GM19239 (cell line): Measurements from ENCODE around the gene SLC25A12.
"Not testable (repeated sequence)": the region's sequence is repeated elsewhere in the genome, so short reads cannot be mapped to it uniquely, and the experiment has no call there.

Source experiments
- DNase-seq: peaks from one replicate; pipeline ENCODE4 v3.0.0; 2011; ENCODE audit warnings: low spot score; ENCODE audit not compliant: insufficient read length
- FAIRE-seq: peaks from 2 replicates; lab custom pipeline; 2011; peaks lifted over from hg19 to GRCh38; lab: Jason Lieb, UNC

Gene SLC25A12, protein sequence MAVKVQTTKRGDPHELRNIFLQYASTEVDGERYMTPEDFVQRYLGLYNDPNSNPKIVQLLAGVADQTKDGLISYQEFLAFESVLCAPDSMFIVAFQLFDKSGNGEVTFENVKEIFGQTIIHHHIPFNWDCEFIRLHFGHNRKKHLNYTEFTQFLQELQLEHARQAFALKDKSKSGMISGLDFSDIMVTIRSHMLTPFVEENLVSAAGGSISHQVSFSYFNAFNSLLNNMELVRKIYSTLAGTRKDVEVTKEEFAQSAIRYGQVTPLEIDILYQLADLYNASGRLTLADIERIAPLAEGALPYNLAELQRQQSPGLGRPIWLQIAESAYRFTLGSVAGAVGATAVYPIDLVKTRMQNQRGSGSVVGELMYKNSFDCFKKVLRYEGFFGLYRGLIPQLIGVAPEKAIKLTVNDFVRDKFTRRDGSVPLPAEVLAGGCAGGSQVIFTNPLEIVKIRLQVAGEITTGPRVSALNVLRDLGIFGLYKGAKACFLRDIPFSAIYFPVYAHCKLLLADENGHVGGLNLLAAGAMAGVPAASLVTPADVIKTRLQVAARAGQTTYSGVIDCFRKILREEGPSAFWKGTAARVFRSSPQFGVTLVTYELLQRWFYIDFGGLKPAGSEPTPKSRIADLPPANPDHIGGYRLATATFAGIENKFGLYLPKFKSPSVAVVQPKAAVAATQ

DNA sequence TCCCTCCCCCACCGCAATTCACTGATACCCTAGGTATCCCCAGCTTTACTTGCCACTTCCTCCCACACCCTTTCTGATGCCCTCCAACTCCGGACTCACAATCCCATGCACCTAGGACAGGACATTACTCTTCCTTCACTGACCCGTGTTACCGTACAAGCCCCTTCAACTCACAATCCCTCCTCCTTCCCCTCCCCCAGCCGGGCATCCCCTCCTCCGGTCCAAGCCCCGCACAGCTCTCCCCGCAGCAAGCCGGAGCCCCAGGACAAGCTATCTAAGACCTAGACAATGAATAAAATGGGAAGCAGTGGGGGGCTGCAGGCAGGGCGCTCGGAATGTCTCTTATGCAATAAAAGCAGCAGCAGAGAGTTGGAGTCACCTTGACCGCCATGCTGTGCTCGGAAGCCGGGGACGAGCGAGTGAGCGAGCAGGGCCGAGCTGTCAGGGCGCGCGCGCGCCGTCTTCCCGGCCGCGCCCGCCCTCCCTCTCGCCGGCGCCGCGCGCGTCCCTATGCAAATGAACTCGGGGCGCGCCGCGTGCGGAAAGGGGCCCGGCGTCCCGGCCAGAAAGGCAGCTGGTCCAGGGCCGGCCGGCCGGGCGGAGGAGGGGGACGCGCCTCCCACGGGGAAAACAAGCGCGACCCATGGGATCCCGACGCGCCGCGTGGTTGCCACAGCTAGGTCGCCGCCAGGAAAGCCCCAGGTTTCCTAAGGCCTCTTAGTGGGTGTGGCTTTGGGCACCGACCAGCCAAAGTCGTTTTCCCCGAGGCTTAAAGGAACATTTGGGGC lies at the start of gene SLC25A12:
SLC25A12 (minus strand) TSS at position 421 of the 788 bp plus-strand sequence; CDS start at position 391, 30 bp downstream.
- FAIRE-seq: peak; percentile 72
- peak; percentile 95 for DNase-seq

DNA sequence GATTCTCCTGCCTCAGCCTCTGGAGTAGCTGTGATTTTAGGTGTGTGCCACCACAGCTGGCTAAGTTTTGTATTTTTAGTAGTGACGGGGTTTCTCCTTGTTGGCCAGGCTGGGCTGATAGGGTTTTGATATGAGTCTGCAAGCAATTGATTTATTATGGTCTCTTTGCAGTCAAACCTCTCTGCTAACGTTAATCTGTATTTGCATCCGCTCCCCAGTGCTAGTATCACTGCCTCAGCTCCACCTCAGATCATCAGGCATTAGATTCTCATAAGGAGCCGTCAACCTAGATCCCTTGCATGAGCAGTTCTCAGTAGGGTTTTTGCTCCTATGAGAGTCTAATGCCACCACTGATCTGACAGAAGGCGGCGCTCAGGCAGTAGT lies 47.3 kb upstream of the SLC25A12 start:
- no peak for DNase-seq
- FAIRE-seq: no peak

DNA sequence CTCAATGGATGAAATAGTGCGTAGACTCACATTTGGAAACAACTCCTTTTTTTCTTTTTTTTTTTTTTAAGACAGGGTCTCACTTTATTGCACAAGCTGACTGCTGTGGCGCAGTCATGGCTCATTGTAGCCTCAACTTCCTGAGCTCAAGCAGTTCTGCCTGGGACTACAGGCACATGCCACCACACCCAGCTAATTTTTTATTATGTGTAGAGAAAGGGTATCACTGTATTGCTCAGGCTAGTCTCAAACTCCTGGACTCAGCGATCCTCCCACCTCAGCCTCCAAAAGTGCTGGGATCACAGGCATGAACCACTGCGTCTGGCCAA lies 45.7 kb upstream of the SLC25A12 start:
- FAIRE-seq (no peak), DNase-seq (no peak)

DNA sequence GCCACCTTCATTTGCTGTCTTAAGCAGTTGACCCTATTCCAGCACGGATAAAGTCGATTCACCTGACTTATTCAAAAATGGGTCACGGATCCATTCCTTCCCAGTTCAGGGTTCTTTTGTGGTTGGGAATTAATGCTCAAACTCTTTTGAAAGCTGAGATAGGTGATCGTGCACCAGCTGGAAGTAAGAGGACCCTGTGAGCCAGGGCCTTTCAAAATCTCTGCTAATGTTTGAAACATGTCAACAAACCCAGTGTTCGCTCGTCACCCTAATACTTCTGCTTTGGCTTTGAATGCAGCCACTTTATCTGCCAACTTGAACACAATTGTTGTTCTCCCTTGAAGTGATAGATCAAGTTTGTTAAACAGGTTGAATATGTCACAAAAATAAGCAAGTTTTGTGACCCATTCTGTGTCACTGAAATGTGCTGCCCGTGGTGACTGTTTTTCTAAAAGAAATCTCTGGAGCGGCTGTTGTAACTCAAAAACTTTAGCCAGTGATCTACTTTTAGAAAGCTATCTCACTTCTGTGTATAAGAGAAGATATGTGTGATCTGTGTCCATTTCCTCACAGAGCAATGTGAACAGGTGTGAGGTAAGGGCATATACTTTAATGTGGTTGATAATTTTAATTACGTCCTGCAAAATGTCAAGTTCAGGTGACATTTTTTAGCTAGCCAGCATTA lies 45.2 kb upstream of the SLC25A12 start:
- FAIRE-seq (no peak), DNase-seq (no peak)

DNA sequence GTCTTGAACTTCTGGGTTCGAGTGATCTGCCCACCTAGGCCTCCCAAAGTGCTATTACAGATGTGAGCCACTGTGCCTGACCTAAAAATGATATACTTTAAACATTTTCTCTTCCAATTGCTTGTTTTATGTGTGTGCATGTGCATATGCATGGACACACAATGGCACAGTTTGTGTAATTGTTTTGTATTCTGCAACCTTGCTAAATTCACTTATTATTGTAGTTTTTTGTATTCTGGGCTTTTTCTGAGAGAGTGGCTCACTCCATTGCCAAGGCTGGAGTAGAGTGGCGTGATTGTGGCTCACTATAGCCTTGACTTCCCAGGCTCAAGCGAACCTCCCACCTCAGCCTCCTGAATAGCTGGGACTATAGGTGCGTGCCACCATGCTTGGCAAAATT lies 36.3 kb upstream of the SLC25A12 start:
- no peak for FAIRE-seq

DNA sequence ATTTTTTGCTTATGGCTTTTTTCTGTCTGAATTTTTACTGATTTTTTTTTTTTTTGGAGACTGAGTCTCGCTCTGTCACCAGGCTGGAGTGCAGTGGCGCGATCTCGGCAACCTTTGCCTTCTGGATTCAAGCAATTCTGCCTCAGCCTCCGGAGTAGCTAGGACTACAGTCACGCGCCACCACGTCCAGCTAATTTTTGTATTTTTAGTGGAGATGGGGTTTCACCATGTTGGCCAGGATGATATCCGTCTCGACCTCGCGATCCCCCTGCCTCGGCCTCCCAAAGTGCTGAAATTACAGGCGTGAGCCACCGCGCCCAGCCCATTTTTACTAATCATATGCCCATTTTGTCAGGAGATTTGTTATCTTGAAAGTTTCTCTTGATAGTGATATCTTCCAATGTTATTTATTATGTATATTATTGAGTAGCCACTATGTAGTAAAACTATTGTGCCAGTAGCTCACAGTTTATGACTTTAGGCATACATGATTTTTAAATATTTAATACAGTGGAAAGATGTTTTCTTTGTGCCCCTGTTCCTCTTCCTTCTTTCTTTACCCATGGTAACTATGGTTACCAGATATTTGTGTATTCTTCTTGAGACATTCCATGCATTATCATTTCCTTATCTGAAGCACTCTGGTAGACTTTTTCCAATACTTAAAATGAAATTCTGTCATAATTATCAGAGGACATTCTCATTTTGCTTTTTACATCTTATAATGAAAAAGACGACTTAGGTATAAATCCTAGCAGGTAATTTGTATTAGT lies 30.3 kb upstream of the SLC25A12 start:
- no peak for FAIRE-seq
- no peak for DNase-seq

More for the DNA sequence above, 36.3 kb upstream of the SLC25A12 start:
- no peak for DNase-seq

DNA sequence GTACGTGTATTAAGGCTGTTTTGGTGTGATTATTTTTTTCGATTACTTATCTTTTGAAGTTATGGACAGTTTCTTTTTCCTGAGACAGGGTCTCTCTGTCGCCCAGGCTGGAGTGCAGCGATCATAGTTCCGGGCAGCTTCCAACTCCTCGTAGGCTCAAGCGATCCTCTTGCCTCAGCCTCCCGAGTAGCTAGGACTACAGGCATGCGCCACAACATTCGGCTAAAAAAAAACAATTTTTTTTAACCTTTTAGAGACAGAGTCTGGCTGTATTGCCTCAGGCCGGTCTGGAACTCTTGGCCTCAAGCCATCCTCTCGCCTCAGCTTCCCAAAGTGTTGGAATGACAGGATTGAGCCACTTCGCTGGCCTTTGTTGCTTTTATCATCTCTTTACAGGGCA lies 29.2 kb upstream of the SLC25A12 start:
- FAIRE-seq: no peak
- no peak for DNase-seq

DNA sequence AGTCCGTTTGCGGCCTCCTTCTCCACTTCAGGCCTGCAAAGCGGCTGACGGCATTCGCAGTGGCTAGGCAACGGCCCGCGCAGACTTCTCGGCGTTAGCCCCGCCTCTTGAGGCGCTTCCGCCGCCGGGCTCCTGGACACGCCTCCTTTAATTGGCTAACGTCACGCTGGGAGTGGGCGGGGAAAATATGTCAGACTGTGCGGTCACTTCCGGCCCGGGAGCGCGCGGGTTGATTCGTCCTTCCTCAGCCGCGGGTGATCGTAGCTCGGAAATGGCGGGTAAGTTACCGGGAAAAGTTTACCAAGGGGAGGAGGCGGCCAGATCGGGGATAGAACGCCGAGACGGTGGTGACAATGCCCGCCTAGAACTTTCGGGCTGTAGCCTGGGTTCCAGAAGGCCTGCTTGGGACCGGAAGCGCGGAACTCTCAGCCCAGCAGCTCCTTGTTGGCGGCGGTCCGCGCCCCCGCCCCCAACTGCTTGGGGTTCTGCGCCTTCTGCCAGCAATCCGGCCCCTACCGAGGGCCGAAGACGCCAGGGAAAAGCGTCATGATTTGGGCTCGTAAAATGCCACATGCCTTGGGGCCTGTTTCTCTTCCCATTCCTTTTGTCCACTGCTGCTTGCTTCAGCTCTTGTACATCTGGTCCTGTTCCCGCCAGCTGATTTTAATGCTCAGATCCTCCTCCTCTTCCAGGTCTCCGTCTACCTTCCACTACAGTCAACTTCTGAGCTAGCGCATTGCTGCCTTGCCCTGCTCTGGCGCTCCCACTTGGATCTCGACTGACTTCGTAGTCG lies 28.4 kb upstream of the SLC25A12 start, which contains the start of gene HAT1:
HAT1 (plus strand) TSS at position 232 of the 793 bp plus-strand sequence; CDS start at position 272, 40 bp downstream.
- DNase-seq (peak; percentile 85), FAIRE-seq (peak; percentile 95)

DNA sequence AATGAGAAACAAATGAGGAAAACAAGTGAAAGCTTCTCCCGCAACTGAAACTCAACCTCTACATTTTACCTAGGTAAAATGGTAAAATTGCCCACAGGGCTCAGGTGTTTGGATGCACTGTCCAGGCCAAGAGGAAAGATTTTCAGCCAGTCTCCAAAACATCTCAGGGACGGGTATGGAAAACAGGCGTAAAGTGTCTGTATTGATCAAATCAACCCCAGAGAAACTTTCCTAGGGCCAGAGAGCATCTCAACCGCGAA lies 27.9 kb upstream of the SLC25A12 start:
- DNase-seq: no peak
- FAIRE-seq: no peak

DNA sequence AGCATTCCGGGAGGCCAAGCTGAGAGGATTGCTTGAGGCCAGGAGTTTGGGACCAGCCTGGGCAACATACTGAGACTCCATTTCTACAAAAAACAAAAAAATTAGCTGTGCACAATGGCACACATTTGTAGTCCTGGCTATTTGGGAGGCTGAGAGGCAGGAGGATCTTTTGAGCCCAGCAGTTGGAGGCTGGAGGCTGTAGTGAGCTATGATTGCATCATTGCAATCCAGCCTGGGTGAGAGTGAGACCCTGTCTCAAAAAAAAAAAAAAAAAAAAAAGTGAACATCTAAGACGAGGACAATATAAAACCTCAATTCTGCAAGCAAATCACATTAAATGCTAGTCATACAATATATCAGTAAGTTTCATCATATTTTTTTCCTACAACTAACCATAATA lies 25.4 kb upstream of the SLC25A12 start:
- FAIRE-seq: no peak
- DNase-seq: no peak

DNA sequence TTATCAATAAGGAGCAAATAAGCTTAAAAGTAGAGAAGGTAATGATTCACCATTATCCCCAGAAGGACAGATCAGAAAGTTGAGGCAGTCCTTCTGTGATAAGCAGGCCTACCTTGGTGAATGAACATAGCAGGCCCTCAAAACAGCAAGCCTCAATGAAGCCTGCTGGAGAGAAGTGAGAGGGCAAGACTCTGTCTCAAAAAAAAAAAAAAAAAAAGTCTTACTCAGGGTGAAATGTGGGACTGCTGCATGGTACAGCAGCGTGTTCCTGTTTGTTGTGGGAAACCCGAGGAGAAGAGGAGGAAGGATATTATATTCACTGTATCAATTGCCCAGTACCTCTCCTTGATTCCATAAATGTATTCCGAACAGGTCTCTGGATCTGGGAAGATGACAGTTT lies 19.5 kb upstream of the SLC25A12 start:
- no peak for FAIRE-seq
- no peak for DNase-seq

DNA sequence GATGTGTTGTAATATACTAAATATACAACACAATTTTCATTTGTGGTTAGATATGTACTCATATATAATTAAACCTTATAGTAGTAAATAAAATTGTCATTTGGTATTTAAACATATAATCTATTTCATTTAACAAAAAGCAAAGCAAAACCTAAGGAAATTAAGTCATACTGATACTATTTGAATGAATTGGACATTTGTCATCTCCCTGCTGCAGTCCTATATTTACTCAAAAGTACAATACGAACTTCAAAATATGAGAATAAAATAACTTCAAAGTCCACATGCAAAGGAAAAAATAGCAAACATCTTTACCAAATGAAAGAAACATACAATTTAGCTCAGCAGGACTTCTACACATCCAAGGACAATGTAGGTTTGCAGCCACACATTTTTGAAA lies 16.4 kb upstream of the SLC25A12 start:
- no peak for FAIRE-seq
- no peak for DNase-seq

DNA sequence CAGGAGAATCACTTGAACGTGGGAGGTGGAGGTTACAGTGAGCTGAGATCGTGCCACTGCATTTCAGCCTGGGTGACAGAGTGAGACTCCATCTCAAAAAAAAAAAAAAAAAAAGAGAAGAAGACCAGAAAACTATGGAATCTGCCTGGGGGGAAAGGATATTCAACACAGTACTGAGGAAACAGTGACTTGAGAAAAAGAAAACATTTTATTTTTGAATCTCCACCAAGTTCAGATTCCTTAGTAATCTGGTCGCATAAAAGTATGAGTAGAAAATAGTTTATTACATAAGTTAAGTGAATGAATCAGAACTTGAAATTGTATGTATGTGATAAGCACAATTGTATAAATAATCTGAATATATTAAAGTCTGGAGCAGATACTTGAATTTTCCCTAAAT lies 15.2 kb upstream of the SLC25A12 start:
- FAIRE-seq (no peak), DNase-seq (no peak)

DNA sequence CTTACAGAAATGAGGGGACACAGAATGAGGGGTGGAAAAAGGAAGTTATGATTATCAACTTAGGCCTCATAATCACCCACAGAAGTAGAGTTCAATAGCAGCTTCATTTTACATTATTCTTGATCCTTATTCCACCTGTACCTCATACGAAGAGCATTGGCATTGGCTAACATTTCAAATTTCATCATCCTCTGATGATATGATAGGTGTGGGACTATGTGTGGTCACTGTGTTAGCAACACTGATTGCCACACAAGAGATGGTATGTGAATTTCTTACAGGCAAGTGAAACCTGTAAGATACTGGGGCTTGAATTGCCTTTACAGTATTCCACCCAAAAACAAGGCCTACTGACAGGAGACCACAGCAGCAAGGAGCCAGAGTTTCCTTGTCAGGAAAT lies 14.2 kb upstream of the SLC25A12 start:
- DNase-seq (no peak), FAIRE-seq (no peak)

DNA sequence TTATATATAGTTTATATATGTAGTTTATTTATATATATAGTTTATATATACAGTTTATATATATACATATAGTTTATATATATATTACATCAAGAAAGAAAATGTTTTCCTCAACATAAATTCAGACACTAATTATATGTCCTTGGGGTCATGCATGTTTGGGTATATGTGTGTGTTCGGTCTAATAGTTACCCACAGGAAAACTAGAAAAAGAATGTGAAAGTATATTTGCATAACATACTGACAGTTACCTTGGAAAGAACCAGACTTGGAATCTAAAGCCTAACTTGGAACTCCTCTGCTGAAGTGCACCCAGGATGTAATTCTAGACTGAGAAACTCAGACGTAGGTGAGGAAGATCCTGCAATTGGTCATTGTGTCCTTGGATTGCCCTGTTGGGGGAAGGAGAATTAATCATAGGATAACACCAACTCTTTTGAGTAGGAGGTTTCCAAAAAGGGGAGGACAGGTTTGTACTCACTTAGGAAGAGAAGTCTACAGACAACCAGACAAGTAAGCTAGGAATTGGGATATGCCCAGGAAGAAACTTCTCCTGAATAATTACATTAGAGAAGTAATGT lies 8.9 kb upstream of the SLC25A12 start:
- peak; percentile 66 for FAIRE-seq

DNA sequence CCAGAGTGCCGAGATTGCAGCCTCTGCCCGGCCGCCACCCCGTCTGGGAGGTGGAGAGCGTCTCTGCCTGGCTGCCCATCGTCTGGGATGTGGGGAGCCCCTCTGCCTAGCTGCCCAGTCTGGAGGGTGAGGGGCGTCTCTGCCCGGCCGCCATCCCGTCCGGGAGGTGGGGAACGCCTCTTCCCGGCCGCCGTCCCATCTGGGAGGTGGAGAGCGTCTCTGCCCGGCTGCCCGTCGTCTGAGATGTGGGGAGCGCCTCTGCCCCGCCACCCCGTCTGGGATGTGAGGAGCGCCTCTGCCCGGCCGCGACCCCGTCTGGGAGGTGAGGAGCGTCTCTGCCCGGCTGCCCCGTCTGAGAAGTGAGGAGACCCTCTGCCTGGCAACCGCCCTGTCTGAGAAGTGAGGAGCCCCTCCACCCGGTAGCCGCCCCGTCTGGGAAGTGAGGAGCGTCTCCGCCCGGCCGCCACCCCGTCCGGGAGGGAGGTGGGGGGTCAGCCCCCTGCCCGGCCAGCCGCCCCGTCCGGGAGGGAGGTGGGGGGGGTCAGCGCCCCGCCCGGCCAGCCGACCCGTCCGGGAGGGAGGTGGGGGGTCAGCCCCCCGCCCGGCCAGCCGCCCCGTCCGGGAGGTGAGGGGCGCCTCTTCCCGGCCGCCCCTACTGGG lies 5.7 kb upstream of the SLC25A12 start:
- not testable (repeated sequence) for FAIRE-seq, DNase-seq

More for the DNA sequence above, 8.9 kb upstream of the SLC25A12 start:
- no peak for DNase-seq

DNA sequence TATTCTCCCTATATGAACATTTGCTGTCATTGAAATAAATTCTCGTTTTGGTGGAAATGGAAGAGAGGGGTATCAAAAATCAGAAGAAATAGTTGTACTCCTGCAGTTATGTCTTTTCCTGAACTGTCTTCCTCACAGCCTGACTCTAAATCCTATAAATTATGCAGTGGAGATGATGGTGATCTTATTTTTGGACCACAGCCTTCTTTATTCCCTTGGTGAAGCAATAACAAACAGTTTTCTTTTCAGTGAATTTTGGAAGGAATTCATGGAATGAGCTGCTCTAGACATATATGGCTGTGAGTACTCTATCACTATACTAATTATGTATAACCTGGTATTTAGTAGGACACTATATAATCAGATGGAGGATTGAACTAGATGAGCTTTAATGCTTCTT lies 1.7 kb upstream of the SLC25A12 start:
- DNase-seq: no peak

DNA sequence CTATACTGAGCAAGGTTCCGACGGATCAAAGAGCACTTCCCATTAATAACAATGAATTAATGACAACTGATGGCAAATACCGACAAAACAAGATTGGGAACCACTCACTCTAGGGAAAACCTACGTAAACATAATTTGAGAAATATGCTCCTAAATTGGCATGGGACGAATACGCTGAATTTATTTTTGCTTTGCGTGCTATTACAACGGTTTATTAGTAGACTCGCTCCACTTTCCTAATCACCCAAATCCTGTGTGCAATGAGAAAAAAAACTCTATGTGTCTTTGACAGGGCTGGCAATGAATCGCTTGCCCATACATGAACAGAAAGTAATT lies 536 bp upstream of the SLC25A12 start:
- DNase-seq (no peak), FAIRE-seq (no peak)

More for the DNA sequence above, 1.7 kb upstream of the SLC25A12 start:
- FAIRE-seq: no peak
